ENCODE results near the gene TRIM8. TPM values are rescaled to one million over a fixed set of nuclear protein-coding genes. Genes with fewer than 3 reads are reported as not detected.

Gene TRIM8
- polyA plus RNA-seq, 3 donors: 39.4 to 183 (median 41.4) TPM

DNA sequence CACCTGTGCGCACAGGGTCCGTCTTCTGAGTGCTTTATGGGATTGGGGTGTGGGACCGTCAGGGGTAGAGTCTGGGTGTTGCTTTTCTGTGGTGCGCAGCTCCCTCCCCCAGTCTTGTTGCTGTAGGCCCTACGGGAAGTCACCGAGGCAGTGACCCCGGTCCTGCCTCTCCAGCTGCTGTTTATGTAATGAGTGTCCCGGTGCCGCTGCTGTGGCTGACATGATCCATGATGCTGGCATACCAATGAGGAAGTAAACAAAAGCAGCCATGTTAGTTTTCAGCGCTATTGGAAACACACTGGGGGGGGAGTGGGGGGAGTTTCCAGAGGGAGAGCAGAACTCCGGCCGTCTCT, 1.1 kb downstream of the TRIM8 start:
- peak overlapping the region; percentile 96 for H3K9ac ChIP-seq (ENCODE audit: insufficient read depth, low read length, poor library complexity, severe bottlenecking)
- Mint-ChIP-seq H3K27ac (peak overlapping the region; percentile 98 to 100 (median 99)), H3K4me1 (peaks cover 45% of the 10 kb centered on the region), H3K9me3 (peaks cover 0 to 5% (median 2%) of the 10 kb centered on the region in 7 donors), H3K4me3 (peak overlapping the region; percentile 99), H3K36me3 (peaks cover 19 to 29% of the 10 kb centered on the region in 2 donors), H3K27me3 (ENCODE audit: low read depth in 3 of 3) (peaks cover 0 to 3% (median 0%) of the 10 kb centered on the region in 3 donors)
- H3K36me3 ChIP-seq (replicated peaks in 1 of 2; ENCODE audit: control insufficient read depth in 1 of 2, insufficient read depth in 2 of 2, low read length in 2 of 2): peaks cover 11% of the 10 kb centered on the region in 2 donors
- no peaks in the 10 kb centered on the region for H3K9me3 ChIP-seq (replicated peaks in 1 of 2; ENCODE audit: control insufficient read depth in 1 of 2, insufficient read depth in 1 of 2, low read length in 2 of 2)
- H4K20me1 ChIP-seq (ENCODE audit: insufficient read depth, low read length): peaks cover 52% of the 10 kb centered on the region
- H3K4me1 ChIP-seq (ENCODE audit: control insufficient read depth in 1 of 2, insufficient read depth in 2 of 2, low read length in 2 of 2): peaks cover 45 to 48% of the 10 kb centered on the region in 2 donors
- TF ChIP-seq, protein P1, sequence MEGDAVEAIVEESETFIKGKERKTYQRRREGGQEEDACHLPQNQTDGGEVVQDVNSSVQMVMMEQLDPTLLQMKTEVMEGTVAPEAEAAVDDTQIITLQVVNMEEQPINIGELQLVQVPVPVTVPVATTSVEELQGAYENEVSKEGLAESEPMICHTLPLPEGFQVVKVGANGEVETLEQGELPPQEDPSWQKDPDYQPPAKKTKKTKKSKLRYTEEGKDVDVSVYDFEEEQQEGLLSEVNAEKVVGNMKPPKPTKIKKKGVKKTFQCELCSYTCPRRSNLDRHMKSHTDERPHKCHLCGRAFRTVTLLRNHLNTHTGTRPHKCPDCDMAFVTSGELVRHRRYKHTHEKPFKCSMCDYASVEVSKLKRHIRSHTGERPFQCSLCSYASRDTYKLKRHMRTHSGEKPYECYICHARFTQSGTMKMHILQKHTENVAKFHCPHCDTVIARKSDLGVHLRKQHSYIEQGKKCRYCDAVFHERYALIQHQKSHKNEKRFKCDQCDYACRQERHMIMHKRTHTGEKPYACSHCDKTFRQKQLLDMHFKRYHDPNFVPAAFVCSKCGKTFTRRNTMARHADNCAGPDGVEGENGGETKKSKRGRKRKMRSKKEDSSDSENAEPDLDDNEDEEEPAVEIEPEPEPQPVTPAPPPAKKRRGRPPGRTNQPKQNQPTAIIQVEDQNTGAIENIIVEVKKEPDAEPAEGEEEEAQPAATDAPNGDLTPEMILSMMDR (IDR thresholded peaks at IDR 0.05): no peak
- H2AFZ ChIP-seq (ENCODE audit: insufficient read depth, low read depth, low read length, poor library complexity, severe bottlenecking): no peak overlapping the region
- DNase-seq: peak; percentile 90 to 97 (median 92)
- intact Hi-C loops (cut with micrococcal nuclease): loop anchor here in 1 of 2 donors (5.0 kb wide), 1 partner anchor 67 kb away; the partner anchor contains the start of genes ARL3 and SFXN2
- WGBS (ENCODE audit: insufficient coverage): under 1% methylated on average over 11 of the region's 12 CpGs
- H3K27me3 ChIP-seq (ENCODE audit: control insufficient read depth in 2 of 2, insufficient read depth in 2 of 2, low read length in 2 of 2): no peaks in the 10 kb centered on the region
- peak overlapping the region; percentile 89 for H3K4me2 ChIP-seq (replicated peaks; ENCODE audit: extremely low read depth, low read length, poor library complexity, severe bottlenecking)
- peak overlapping the region; percentile 71 to 99 (median 76) for H3K4me3 ChIP-seq (replicated peaks in 1 of 3; ENCODE audit: low read depth in 2 of 3, low read length in 3 of 3)
- peak overlapping the region; percentile 87 to 99 for H3K27ac ChIP-seq (ENCODE audit: low read depth in 1 of 2, low read length in 2 of 2)
- H3K79me2 ChIP-seq (ENCODE audit: insufficient read depth, low read length): peaks cover 81% of the 10 kb centered on the region

DNA sequence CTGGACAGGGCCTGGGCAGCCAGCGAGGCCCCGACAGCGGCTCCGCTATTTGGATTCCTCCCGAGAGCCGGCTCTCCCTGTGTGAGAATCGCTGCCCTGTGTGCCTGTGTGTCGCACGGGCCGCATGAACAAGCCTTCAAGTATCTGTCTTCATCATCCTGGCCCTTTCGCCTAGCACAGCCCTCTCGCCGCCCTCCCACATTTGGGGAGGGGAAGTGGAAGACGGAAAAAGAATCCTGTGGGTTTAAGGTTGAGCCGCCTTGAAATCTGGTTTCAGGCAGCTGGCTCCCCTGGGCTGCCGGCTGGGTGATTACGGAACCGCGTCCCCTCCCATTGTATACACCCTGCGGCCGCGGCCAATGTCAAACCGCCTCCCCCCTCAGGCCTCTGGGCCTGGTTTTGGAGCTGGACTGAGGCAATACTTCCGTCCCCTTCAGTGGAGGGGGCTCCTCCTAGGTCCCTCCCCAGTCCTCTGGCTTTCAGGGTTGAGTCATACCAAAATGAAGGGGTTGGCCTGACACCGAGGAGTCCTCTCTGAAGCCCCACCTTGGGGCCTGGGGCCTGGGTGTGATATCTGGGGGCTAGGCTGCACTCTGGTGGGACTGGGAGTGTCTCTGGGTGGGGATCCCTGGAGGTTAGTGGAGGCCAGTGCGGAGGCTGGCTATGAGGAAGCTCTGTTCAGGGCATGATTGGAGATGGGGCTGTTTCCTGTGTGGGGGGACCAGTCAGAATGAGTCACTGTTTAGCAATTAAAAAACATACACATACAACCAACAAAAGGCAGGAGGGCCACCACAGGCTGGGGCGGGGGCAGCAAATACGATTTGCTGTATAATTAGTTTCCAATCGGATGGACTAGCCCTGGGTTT, 1.7 kb downstream of the TRIM8 start:
- Histone ChIP-seq H3K9me3 (replicated peaks in 1 of 2; ENCODE audit: control insufficient read depth in 1 of 2, insufficient read depth in 1 of 2, low read length in 2 of 2) (no peaks in the 10 kb centered on the region), H3K4me2 (replicated peaks; ENCODE audit: extremely low read depth, low read length, poor library complexity, severe bottlenecking) (peak overlapping the region; percentile 89), H3K27me3 (ENCODE audit: control insufficient read depth in 2 of 2, insufficient read depth in 2 of 2, low read length in 2 of 2) (no peaks in the 10 kb centered on the region), H3K9ac (ENCODE audit: insufficient read depth, low read length, poor library complexity, severe bottlenecking) (peak overlapping the region; percentile 96), H4K20me1 (ENCODE audit: insufficient read depth, low read length) (peaks cover 58% of the 10 kb centered on the region), H3K4me3 (replicated peaks in 1 of 3; ENCODE audit: low read depth in 2 of 3, low read length in 3 of 3) (peak overlapping the region; percentile 71 to 99 (median 76)), H3K27ac (ENCODE audit: low read depth in 1 of 2, low read length in 2 of 2) (peak overlapping the region; percentile 87 to 99), H3K36me3 (replicated peaks in 1 of 2; ENCODE audit: control insufficient read depth in 1 of 2, insufficient read depth in 2 of 2, low read length in 2 of 2) (peaks cover 11% of the 10 kb centered on the region in 2 donors), H3K4me1 (ENCODE audit: control insufficient read depth in 1 of 2, insufficient read depth in 2 of 2, low read length in 2 of 2) (peaks cover 51 to 54% of the 10 kb centered on the region in 2 donors), H2AFZ (ENCODE audit: insufficient read depth, low read depth, low read length, poor library complexity, severe bottlenecking) (peak overlapping the region; percentile 23), H3K79me2 (ENCODE audit: insufficient read depth, low read length) (peaks cover 87% of the 10 kb centered on the region)
- H3K4me3 Mint-ChIP-seq: peak overlapping the region; percentile 99
- H3K36me3 Mint-ChIP-seq: peaks cover 19 to 35% of the 10 kb centered on the region in 2 donors
- peaks cover 0 to 5% (median 2%) of the 10 kb centered on the region in 7 donors for H3K9me3 Mint-ChIP-seq
- peak; percentile 95 to 96 (median 95) for DNase-seq
- peaks cover 0 to 3% (median 0%) of the 10 kb centered on the region in 3 donors for H3K27me3 Mint-ChIP-seq (ENCODE audit: low read depth in 3 of 3)
- WGBS (ENCODE audit: insufficient coverage): 0% methylated on average over 20 of the region's 29 CpGs
- intact Hi-C loops (cut with micrococcal nuclease): loop anchor here (2.0 to 5.0 kb wide), 2 partner anchors 29 to 66 kb away; partner anchors contain the start of genes ARL3 (in 1 of the 2) and SFXN2 (in 1 of the 2)
- TF ChIP-seq, protein P1 (IDR thresholded peaks at IDR 0.05): no peak
- H3K4me1 Mint-ChIP-seq: peaks cover 52% of the 10 kb centered on the region
- peak overlapping the region; percentile 98 to 100 (median 99) for H3K27ac Mint-ChIP-seq
